DOHH2 (cell line): ENCODE data around the gene BFSP1.

ENCODE experiments used
- H3F3A ChIP-seq: fragments of 200-600 bp; sonication (generic), shearing (Covaris generic); 2 replicates; pipeline ENCODE4 v1.6.0; 2016; ENCODE audit warnings: antibody characterized with exemption, mild to moderate bottlenecking; ENCODE audit not compliant: control insufficient read depth, insufficient read depth
- H3K27ac ChIP-seq: fragments of 200-600 bp; sonication (generic); 2 replicates; pipeline ENCODE4 v1.5.1; 2014; ENCODE audit warnings: low read depth, mild to moderate bottlenecking, low read length, moderate library complexity
- H3K27me3 ChIP-seq: fragments of 200-600 bp; sonication (generic); 2 replicates; pipeline ENCODE4 v1.6.1; 2014; ENCODE audit warnings: mild to moderate bottlenecking, low read length, mixed read lengths; ENCODE audit not compliant: control insufficient read depth
- H3K36me3 ChIP-seq: fragments of 200-600 bp; sonication (generic); 2 replicates; pipeline ENCODE4 v1.6.1; 2014; ENCODE audit warnings: mild to moderate bottlenecking, low read length, moderate library complexity, mixed read lengths; ENCODE audit not compliant: control insufficient read depth
- H3K4me1 ChIP-seq: fragments of 200-600 bp; sonication (generic); 2 replicates; pipeline ENCODE4 v1.6.1; 2014; ENCODE audit warnings: mild to moderate bottlenecking, low read length, mixed read lengths; ENCODE audit not compliant: control insufficient read depth
- H3K4me2 ChIP-seq: fragments of 200-600 bp; sonication (generic); 2 replicates; pipeline ENCODE4 v1.6.0; 2014; ENCODE audit warnings: mild to moderate bottlenecking, low read length, moderate library complexity
- H3K4me3 ChIP-seq: fragments of 200-600 bp; sonication (generic); 2 replicates; pipeline ENCODE4 v1.5.1; 2014; ENCODE audit warnings: mild to moderate bottlenecking, low read length, mixed read lengths
- H3K79me2 ChIP-seq: fragments of 200-600 bp; sonication (generic); 2 replicates; pipeline ENCODE4 v1.6.1; 2014; ENCODE audit warnings: mild to moderate bottlenecking, low read length, mixed read lengths; ENCODE audit not compliant: control insufficient read depth
- H3K9me2 ChIP-seq: fragments of 200-600 bp; sonication (generic); replicated peaks from 2 replicates; pipeline ENCODE4 v1.6.1; 2014; ENCODE audit warnings: mild to moderate bottlenecking, low read length, mixed read lengths; ENCODE audit not compliant: control insufficient read depth
- H3K9me3 ChIP-seq: fragments of 200-600 bp; sonication (generic); 2 replicates; pipeline ENCODE4 v1.6.1; 2014; ENCODE audit warnings: antibody characterized with exemption, low read length, mixed read lengths; ENCODE audit not compliant: control insufficient read depth, insufficient read depth
- H4K20me1 ChIP-seq: fragments of 200-600 bp; sonication (generic); 2 replicates; pipeline ENCODE4 v1.6.0; 2014; ENCODE audit warnings: low read depth, mild to moderate bottlenecking, antibody characterized with exemption, low read length, moderate library complexity; ENCODE audit not compliant: control insufficient read depth, insufficient read depth
- CTCF ChIP-seq: fragments of 200-600 bp; sonication (generic); IDR thresholded peaks from one replicate; pipeline ENCODE4 v1.5.1; 2014; ENCODE audit warnings: antibody characterized with exemption, mild to moderate bottlenecking, low read depth, low read length; ENCODE audit not compliant: poor library complexity, severe bottlenecking
- EZH2phosphoT487 ChIP-seq: fragments of 200-600 bp; sonication (generic); IDR thresholded peaks from 2 replicates; pipeline ENCODE4 v1.6.1; 2017; ENCODE audit warnings: borderline replicate concordance, mild to moderate bottlenecking, antibody characterized with exemption, low read length, moderate library complexity, mixed read lengths

BFSP1 gene

GRCh38 chr20:17469246-17470030 is 61.7 kb downstream of the BFSP1 start:
- H3K9me2 ChIP-seq = no peaks in the 10 kb centered on the region
- H3F3A ChIP-seq = no peaks in the 10 kb centered on the region
- H3K4me2 ChIP-seq = no peak overlapping the region
- H3K27me3 ChIP-seq = no peaks in the 10 kb centered on the region
- no peaks in the 10 kb centered on the region for H3K4me1 ChIP-seq
- TF ChIP-seq EZH2phosphoT487 (no peak), CTCF (no peak)
- H3K79me2 ChIP-seq = no peaks in the 10 kb centered on the region
- H3K27ac ChIP-seq = no peak overlapping the region
- no peaks in the 10 kb centered on the region for H3K36me3 ChIP-seq
- no peaks in the 10 kb centered on the region for H4K20me1 ChIP-seq
- no peak overlapping the region for H3K4me3 ChIP-seq
- H3K9me3 ChIP-seq = no peaks in the 10 kb centered on the region

GRCh38 chr20:17468073-17468840 is 62.9 kb downstream of the BFSP1 start:
- no peaks in the 10 kb centered on the region for H3K27me3 ChIP-seq
- no peaks in the 10 kb centered on the region for H3K36me3 ChIP-seq
- H3K4me3 ChIP-seq = no peak overlapping the region
- H3K79me2 ChIP-seq = no peaks in the 10 kb centered on the region
- no peaks in the 10 kb centered on the region for H3F3A ChIP-seq
- H3K9me2 ChIP-seq = no peaks in the 10 kb centered on the region
- H3K27ac ChIP-seq = no peak overlapping the region
- no peaks in the 10 kb centered on the region for H3K9me3 ChIP-seq
- H3K4me1 ChIP-seq = no peaks in the 10 kb centered on the region
- TF ChIP-seq EZH2phosphoT487 (no peak), CTCF (no peak)
- no peak overlapping the region for H3K4me2 ChIP-seq
- H4K20me1 ChIP-seq = no peaks in the 10 kb centered on the region

- Histone ChIP-seq H3K27me3 (no peaks in the 10 kb centered on the region), H3K27ac (no peak overlapping the region), H3K4me1 (no peaks in the 10 kb centered on the region), H3K79me2 (no peaks in the 10 kb centered on the region), H3K9me3 (no peaks in the 10 kb centered on the region), H3K36me3 (no peaks in the 10 kb centered on the region), H4K20me1 (no peaks in the 10 kb centered on the region), H3K4me2 (no peak overlapping the region), H3F3A (no peaks in the 10 kb centered on the region), H3K9me2 (no peaks in the 10 kb centered on the region), H3K4me3 (no peak overlapping the region)
- TF ChIP-seq EZH2phosphoT487 (no peak), CTCF (no peak)
These were observed 64.0 kb downstream of the BFSP1 start for GRCh38 chr20:17467120-17467655.
